ENCODE data around the gene GRK5. TPM values are rescaled to one million over a fixed set of nuclear protein-coding genes. Genes with fewer than 3 reads are reported as not detected.

The GRK5 gene
- total RNA-seq, 1 experiment from 2014 or later: 1.2 TPM

DNA sequence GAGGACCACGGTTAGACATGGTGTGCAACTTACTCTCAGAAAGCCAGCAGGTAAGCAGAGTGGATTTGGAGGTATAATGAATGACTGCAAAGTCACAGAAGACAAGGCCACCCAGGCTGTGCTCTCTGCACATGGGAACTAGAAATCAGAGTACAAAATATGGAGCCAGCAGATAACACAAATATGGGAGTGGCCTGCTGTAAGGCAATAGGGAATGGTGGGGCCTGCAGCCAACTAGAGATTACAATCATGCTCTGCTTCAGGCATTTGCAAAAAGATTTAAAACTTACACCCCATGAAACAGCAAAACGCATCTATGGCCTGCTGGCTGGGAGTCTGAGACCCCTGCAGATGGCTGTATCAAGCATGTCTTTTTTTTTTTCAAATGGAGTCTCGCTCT is 288.2 kb downstream of the GRK5 start:
- Histone ChIP-seq H3K9ac (ENCODE audit: extremely low read depth, insufficient read length, low read length) (no peak overlapping the region), H3K56ac (ENCODE audit: insufficient read length, low read depth, low read length) (no peak overlapping the region), H3K27ac (ENCODE audit: insufficient read length, low read depth, low read length) (no peak overlapping the region), H3K79me2 (ENCODE audit: insufficient read depth, low read length) (no peaks in the 10 kb centered on the region), H4K91ac (ENCODE audit: insufficient read length, low read depth, low read length) (no peak overlapping the region), H3K14ac (ENCODE audit: insufficient read depth, low read length) (no peak overlapping the region), H2BK15ac (ENCODE audit: low read depth, low read length) (no peak overlapping the region), H3K18ac (ENCODE audit: insufficient read length, low read depth, low read length) (no peak overlapping the region), H2BK20ac (ENCODE audit: low read depth, low read length, poor library complexity, severe bottlenecking) (no peak overlapping the region), H2AK5ac (ENCODE audit: insufficient read length, low read length) (no peak overlapping the region), H3K27me3 (ENCODE audit: insufficient read depth, low read length) (no peaks in the 10 kb centered on the region), H3K4me2 (ENCODE audit: insufficient read depth, insufficient read length, low read length) (no peak overlapping the region), H2BK120ac (ENCODE audit: low read depth, low read length, poor library complexity, severe bottlenecking) (no peak overlapping the region), H2BK5ac (ENCODE audit: insufficient read length, low read length) (no peak overlapping the region), H3K79me1 (ENCODE audit: insufficient read depth, low read depth, low read length, poor library complexity, severe bottlenecking) (no peaks in the 10 kb centered on the region), H2AFZ (ENCODE audit: low read length) (no peak overlapping the region), H3K23me2 (ENCODE audit: insufficient read length, low read depth, low read length, poor library complexity, severe bottlenecking) (no peaks in the 10 kb centered on the region), H3K9me3 (ENCODE audit: control insufficient read depth, low read depth, low read length) (no peaks in the 10 kb centered on the region), H4K5ac (ENCODE audit: insufficient read length, low read depth, low read length) (no peak overlapping the region), H3K23ac (ENCODE audit: insufficient read length, low read depth, low read length) (no peak overlapping the region), H2BK12ac (ENCODE audit: insufficient read length, low read depth, low read length) (no peak overlapping the region), H4K8ac (replicated peaks; ENCODE audit: insufficient read length, low read depth, low read length) (no peak overlapping the region), H4K20me1 (ENCODE audit: control insufficient read depth, insufficient read depth, insufficient read length) (no peaks in the 10 kb centered on the region), H3K4me1 (ENCODE audit: insufficient read depth, low read length) (no peaks in the 10 kb centered on the region), H3K4ac (ENCODE audit: low read depth, low read length) (no peak overlapping the region), H3T11ph (ENCODE audit: low read length) (no peak overlapping the region)
- H3K4me1 Mint-ChIP-seq: peaks cover 6 to 24% of the 10 kb centered on the region in 2 experiments
- peaks cover 27% of the 10 kb centered on the region for H3K27me3 Mint-ChIP-seq (ENCODE audit: low read depth)
- DNase-seq: no peak
- H3K9me3 Mint-ChIP-seq: no peaks in the 10 kb centered on the region; a peak in 2 of 5 replicates
- TF ChIP-seq, protein P1, sequence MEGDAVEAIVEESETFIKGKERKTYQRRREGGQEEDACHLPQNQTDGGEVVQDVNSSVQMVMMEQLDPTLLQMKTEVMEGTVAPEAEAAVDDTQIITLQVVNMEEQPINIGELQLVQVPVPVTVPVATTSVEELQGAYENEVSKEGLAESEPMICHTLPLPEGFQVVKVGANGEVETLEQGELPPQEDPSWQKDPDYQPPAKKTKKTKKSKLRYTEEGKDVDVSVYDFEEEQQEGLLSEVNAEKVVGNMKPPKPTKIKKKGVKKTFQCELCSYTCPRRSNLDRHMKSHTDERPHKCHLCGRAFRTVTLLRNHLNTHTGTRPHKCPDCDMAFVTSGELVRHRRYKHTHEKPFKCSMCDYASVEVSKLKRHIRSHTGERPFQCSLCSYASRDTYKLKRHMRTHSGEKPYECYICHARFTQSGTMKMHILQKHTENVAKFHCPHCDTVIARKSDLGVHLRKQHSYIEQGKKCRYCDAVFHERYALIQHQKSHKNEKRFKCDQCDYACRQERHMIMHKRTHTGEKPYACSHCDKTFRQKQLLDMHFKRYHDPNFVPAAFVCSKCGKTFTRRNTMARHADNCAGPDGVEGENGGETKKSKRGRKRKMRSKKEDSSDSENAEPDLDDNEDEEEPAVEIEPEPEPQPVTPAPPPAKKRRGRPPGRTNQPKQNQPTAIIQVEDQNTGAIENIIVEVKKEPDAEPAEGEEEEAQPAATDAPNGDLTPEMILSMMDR (conservative IDR thresholded peaks at IDR 0.05): no peak
- no CpG with 5 or more reads among the region's 3 CpGs for WGBS (ENCODE audit: extremely low coverage, insufficient read length, low lambda C conversion rate)
- H3K36me3 Mint-ChIP-seq (ENCODE audit: insufficient read depth in 1 of 3, low read depth in 3 of 3): no peaks in the 10 kb centered on the region
- no peak overlapping the region for H3K27ac Mint-ChIP-seq
- no peak overlapping the region for H3K4me3 Mint-ChIP-seq

Measured in H9 (cell line).